NCI-H1092 (cell line): Measurements from ENCODE around the gene KAT2A.

ENCODE experiments used
- DNase-seq: peaks from one replicate; lab custom pipeline; 2025; lab: John Stamatoyannopoulos, UW

The KAT2A gene

GRCh38 chr17:42114118-42114517 lies 7.0 kb downstream of the KAT2A start:
- no peak for DNase-seq

- DNase-seq, result no peak
Measured at GRCh38 chr17:42113293-42114069, 7.7 kb downstream of the KAT2A start.

GRCh38 chr17:42112552-42113176 lies 8.5 kb downstream of the KAT2A start, which contains the start of gene DHX58:
Gene DHX58 (minus strand): TSS chr17:42112714. CDS start chr17:42111892, 822 bp downstream.
- DNase-seq, result no peak

DNA sequence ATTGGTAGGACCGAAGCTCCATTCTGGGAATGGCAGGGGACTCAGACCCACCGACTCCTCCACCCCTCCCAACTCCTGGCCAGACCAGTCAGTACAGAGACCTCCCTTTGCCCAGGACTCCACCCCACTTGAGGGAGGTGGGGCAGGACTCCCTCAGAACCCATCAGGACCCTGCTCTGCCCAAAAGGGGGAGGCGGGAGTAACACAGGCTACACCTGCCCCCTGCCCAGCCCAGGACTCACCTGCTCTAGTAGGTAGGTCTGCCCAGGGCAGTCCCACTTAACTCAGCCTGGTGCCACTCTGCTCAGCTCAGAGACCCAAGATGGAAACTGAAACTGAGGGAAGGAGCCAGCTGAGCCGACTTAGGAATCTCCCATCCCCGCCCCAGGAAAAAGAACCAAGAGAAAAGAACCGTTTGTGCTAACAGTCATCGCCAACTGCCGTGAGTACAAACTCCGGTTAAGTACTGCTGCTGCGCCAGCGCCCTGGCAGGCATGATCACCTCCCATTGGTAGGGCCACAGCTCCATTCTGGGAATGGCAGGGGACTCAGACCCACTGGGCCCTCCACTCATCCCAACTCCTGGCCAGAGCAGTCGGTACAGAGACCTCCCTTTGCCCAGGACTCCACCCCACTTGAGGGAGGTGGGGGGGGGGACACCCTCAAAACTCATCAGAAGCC lies 9.2 kb downstream of the KAT2A start:
- DNase-seq, result no peak

DNA sequence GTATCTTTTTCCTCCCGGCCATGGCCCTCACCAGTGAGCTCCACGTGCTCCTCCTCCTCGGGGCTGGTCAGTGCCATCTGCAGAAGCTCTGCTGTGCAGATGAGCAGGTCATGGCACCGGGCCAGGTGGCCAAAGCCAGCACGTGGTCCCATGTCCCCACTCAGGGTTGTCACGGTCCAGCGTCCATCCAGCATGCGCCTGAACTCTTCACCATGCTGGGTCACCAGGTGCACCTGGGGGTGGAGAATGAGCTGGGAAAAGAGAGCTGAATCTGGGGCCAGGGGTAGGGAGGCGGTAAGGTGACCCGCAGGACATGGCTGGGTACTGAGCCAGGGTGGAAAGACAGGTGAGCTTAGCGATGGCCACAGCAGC lies 9.9 kb downstream of the KAT2A start:
- DNase-seq, result no peak

DNA sequence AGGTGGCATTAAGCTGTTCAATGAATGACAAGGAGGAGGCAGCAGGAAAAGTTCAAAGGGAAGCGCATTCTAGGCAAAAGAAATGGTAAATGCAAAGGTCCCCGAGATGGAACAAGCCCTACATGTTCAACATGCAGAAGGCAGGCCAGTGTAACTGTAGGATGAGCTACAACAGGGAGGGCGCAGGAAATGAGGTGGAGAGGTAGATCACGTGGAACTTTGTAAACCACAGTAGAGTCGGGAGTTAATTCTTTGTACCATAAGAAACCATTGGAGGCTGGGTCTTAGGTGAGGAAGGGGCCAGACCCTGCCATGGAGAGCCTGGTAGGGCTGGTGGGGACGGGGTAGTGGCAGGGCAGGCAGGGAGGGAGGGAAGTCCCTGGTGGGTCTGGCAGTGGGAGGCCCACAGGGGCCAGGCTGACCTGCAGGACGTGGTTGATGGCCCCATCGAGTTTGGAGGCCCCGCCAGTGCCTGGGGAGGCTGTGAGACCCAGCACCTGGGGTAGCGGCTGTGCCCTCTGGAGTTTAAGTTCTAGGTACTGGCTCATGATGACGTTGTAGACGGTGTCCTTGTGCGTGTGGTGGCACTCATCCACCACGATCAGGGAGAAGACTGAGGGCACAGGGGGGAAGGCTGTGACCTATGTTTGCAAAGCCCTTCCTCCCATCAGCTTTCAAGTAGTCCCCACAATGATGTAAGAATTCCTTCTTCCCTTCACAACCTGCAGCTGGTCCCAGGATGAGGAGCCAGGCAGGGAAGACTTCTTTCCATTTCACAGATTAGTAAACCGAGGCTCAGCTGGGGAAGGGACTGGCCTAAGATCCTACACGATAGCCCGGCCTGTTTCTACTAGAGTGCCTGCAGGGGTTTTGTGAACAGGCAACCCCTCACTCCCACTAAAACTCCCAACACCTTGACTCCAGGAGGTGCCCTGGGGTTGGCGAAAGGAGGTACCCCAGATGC lies 10.6 kb downstream of the KAT2A start:
- DNase-seq, result no peak

- DNase-seq, result no peak
Measured at GRCh38 chr17:42109086-42109485, 12.1 kb downstream of the KAT2A start.

DNA sequence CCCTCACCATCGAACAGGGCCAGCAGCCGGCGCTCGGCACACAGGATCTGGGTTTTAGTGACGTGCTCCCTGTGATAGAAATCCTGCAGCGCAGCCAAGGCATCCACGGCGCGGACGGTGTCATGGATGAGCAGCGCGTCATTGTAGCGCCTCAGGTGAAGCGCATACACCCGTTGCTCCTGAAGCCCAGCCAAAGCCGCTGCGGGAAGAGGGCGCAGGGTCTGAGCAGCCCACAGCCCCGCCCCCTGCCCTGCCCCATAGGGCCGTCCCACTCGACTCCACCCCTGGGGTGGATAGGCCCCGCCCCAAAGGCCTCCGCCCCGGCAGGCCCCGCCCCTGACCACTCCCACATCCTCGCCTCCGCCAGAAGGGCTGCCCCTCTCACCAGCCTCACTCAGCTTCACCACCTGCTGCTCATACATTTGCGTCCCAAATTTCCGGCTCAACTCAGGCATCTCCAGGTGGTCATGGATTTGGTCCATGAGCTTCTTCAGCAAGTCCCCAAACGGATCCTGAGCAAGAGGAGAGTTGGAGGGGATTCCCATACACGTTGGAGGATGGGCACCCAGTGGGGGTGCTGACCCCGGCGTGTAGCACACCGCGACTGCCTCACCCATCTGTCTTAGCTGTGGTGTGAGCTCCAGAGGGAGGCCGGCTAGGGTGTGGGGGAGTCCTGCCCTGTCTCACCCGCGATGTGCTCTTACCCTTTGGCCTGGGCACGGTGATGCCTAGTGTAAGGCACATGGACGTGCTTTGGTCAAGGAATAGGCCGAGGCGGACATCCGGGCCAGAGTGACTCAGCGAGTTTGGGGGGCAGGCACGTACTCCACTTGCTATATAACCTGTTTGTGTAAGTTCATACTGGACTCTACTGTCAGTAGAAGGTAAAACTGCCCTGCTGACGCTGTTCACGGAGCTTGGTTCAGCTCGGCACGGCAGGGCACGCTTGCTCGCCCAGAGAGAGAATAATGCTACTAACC lies 13.3 kb downstream of the KAT2A start:
- peak; percentile 82 for DNase-seq

- DNase-seq, result no peak
Measured at GRCh38 chr17:42107124-42107523, 14.0 kb downstream of the KAT2A start.

- no peak for DNase-seq
Measured at GRCh38 chr17:42106009-42106408, 15.2 kb downstream of the KAT2A start.

DNA sequence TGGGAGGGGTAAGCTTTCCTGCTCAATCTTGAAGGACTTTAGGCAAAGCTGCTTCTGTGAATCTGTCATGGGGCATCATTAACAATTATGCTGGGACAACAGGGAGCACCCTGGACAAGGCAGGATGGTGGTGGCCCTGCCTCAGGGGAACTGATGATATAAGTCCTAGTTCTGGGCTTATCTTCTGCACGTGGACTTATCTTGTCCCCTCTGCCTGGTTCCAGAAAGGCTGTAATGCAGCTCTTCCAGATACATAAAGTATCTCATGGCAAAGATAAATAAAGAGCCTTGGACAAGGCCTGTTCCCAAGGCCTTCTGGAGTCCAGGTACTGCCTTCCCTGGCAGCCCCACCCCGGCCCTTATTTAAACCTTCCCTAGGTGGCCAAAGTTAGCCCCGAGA lies 16.9 kb downstream of the KAT2A start:
- no peak for DNase-seq

DNA sequence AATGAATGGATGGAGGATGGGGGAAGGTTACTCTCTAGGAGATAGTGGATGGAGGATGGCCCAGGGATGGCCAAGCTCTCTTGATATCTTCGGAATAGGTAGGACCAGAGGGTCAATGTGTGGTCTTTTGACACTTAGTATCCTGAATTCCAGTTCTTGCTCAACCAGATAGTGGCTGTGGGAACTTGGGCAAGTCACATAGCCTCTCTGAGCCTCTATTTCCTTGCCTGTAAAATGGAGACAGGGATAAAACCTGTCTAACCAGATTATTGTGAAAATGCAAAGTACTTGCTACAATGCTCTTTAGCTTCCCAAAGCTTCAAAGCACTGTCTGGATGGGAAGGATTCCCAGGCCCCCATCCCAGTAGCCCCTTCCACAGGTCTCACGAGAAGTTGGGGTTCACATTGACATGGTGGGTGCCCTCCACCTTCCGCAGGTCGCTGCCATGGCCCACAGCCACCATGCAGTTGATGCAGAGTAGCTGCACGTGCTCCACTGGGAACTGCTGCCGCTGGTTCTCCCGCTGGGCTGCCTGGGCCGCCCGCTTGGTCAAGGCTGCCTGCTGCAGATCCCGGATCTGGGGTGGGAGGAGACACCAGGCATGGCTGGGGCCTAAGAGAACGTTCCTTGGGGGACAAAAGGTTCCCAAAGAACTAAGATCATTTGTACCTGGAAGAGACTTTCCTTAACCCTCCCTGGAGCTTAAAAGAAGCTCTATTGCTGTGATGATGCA lies 17.8 kb downstream of the KAT2A start:
- DNase-seq, result no peak

DNA sequence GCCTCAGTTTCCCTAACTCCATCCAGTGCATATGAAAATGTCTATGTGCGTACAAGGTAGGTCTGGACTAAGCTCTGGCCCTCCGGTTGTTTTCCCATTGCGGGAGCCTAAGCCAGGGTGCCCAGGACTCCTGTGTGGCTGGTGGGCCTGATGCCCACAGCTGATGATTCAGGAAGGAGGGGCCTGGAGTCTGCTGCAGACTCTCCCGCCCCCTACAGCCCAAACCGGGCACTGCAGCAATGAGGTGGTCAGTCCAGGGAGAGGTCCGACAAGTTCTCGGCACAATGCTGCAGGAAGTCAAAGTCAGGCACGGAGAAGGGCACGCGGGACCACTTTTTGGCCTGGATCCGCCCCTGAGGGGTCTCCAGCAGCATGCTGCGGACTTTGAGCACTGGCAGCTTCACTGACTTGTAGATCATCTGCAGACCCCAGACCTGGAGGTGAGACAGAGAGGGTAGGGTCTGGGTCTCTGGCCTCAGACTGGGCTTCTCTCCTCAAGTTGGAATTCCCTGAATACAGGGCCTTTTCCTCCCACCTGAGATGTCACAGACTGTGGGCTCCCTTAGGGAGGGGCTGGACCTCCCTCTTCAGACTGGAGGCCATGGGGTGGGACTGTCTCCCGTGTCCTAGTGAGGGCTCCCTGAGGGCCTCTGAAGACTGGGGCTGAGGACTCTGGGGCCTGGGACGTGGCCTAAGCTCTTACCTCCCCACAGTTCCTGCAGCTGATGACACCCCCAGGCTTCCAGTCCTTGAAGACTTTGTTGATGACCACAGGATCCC lies 19.5 kb downstream of the KAT2A start:
- peak; percentile 47 for DNase-seq

- DNase-seq, result no peak
Measured at GRCh38 chr17:42098730-42099399, 22.3 kb downstream of the KAT2A start.

- DNase-seq, result no peak
Measured at GRCh38 chr17:42097691-42098631, 23.2 kb downstream of the KAT2A start, which contains the start of gene ZNF385C. Gene ZNF385C (minus strand): TSS chr17:42098473. CDS start chr17:42063056, 35,417 bp downstream.

DNA sequence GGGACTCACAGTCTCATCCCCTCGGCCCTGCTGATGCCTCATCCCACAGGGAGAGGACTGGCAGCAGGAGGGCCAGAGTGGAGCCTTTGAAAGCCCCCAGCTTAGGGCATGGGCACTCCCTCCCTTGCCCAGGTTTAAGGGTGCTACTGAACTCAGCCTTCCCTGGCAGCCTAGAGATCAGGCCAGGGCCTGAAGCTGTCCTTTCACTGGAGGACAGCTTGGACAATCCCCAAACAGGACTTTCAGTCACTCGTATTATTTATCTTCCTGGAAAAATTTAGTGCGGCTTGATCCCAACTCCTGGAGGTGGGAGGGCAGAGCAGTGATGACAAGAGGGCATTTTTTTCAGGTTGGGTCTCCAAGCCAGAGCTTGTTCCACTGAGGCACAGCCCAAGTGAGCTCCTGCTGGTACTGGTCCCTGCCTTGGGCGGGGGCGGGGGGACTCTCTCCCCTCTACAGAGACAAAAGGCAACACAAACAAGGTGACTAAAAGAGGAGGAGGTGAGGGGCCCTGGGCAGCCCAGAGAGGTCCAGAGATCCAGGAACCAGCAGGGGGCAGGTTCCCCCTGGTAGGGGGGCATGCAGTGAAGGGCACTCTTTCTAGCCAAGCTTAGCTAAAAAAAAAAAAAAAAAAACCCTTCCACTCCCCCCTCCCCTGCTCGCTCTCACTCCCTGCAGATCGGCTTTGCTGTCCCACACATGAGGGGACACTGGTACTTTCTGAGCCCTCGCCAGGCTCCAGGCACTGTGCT lies 24.6 kb downstream of the KAT2A start:
- no peak for DNase-seq
